Hematopoietic multipotent progenitor cell treated with erythropoietin and hydrocortisone succinate and interleukin-3 and kit ligand, for 4 days (in vitro differentiated cells): ENCODE measurements around the gene MRPL38.
A peak's percentile ranks its signal among the peaks of the same experiment; 100 is the strongest.

Experiments used
- DNase-seq: peaks from one replicate; pipeline ENCODE4 v3.0.0-alpha.2; 2015

MRPL38 gene

DNA sequence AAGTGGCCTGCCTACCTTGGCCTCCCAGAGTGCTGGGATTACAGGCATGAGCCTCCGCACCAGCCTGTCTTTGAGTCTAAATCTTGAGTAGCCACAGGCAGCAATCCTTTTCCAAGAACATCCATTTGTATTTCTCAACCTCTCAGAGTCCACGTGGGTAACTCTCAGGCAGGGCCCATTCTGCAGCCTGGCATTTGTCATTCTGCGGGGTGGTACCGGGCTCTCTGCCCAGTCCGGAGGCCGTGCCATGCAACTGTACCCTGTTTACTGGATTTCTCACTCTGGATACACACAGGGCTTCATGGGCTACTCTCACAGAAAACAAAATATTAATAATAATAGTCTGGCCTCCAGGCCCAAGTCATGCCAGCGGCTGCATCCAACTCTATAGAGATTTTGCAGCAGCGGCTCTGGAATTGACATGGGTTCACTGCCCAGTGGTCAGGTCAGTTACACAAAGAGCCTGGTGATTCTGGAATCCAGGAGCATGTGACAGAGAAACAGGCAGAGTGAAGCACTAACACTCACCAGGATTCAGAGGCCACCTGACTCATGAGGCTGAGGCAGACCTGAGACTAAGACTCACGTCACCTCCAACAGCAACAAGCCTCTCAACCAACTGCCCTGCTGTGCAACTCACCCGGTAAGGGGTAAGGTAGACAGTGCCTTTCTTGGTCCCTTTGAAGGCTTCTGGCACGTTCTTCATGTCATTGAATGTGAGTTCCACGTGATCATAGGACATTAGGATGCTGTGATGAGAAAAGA lies 53.6 kb downstream of the MRPL38 start:
- DNase-seq = no peak

GRCh38 chr17:75849724-75850123 lies 55.0 kb downstream of the MRPL38 start:
- DNase-seq = peak; percentile 77

DNA sequence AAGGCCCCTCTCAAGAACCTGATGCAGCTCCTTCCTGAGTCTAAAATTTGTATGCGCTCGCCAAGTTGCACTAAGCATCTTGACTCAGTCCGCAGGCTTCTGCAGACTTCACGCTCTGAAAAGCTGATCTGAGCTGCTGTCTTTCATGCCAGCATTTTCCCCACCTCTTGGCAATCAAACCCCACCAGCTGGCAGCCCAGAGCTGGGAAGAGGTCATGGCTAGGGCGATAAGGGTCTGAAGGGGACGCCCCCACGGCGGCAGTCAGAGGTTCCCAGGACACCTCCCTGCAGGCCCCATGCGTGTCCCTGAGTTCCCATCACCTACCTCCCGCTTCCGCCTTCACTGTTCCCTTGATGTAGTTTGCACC lies 55.4 kb downstream of the MRPL38 start:
- peak; percentile 54 for DNase-seq
